Gastroesophageal sphincter (tissue), 4 donors: ENCODE measurements around the gene VAMP4. TPM values are rescaled to one million over a fixed set of nuclear protein-coding genes. Genes with fewer than 3 reads are reported as not detected.

Source experiments
- ATAC-seq: fragments of 150-250 bp; one replicate; pipeline ENCODE4 v1.9.1; 2016; ENCODE audit warnings: mild to moderate bottlenecking, moderate library complexity
- H3K27ac ChIP-seq, 4 donors: fragments of 200-600 bp; sonication (generic) in 3 of 4; 1 replicate in 3 of 4; 2 replicates in 1 of 4; pipeline ENCODE4 v1.5.1; 2016 to 2019
- H3K27me3 ChIP-seq: fragments of 200-600 bp; sonication (generic); one replicate; pipeline ENCODE4 v1.5.1; 2019
- H3K36me3 ChIP-seq, 2 donors: fragments of 200-600 bp; sonication (generic); one replicate each; pipeline ENCODE4 v1.5.1; 2019; ENCODE audit warnings: control low read depth in 1 of 2
- H3K4me1 ChIP-seq, 3 donors: fragments of 200-600 bp; sonication (generic); 1 replicate in 2 of 3; 2 replicates in 1 of 3; pipeline ENCODE4 v1.5.1; 2016 to 2019; ENCODE audit warnings: control low read depth in 2 of 3
- H3K4me3 ChIP-seq, 2 donors: fragments of 200-600 bp; sonication (generic); one replicate each; pipeline ENCODE4 v1.5.1; 2019; ENCODE audit warnings: mild to moderate bottlenecking in 1 of 2, moderate library complexity in 1 of 2
- H3K9me3 ChIP-seq, 3 donors: fragments of 200-600 bp; sonication (generic); one replicate each; pipeline ENCODE4 v1.5.1; 2017 to 2019; ENCODE audit warnings: control low read depth in 2 of 3
- EP300 ChIP-seq: sonication (generic); formaldehyde crosslinking; IDR thresholded peaks from one replicate; pipeline ENCODE4 v1.6.1; 2017; ENCODE audit warnings: antibody characterized with exemption, mild to moderate bottlenecking
- POLR2A ChIP-seq, 2 donors: fragments of 450-650 bp; IDR thresholded peaks; one replicate each; pipeline ENCODE4 v1.6.1; 2017; ENCODE audit warnings: antibody characterized with exemption in 2 of 2, mild to moderate bottlenecking in 2 of 2, moderate library complexity in 1 of 2
- POLR2AphosphoS5 ChIP-seq: sonication (generic); formaldehyde crosslinking; IDR thresholded peaks from one replicate; pipeline ENCODE4 v1.6.1; 2017; ENCODE audit warnings: antibody characterized with exemption
- WGBS, 2 donors: methylation state at CpG; one replicate each; pipeline ENCODE4 v1.1.5; 2018; ENCODE audit warnings: low coverage in 1 of 2; 5-methylcytosine and 5-hydroxymethylcytosine counted together
- total RNA-seq, 4 donors: library from RNA; depleted of rRNA; stranded (reverse); fragments of >200 nt; gene quantifications; one replicate each; pipeline ENCODE4 v1.1.0, GENCODE V29; 2016
- TF ChIP-seq, protein P1 (sequence below), 4 experiments: fragments of 200-600 bp in 2 of 4; fragments of 450-650 bp in 2 of 4; sonication (generic) in 1 of 4; IDR thresholded peaks; one replicate each; pipeline ENCODE4 v1.5.1; 2017 to 2019; ENCODE audit warnings: antibody characterized with exemption in 4 of 4, mild to moderate bottlenecking in 2 of 4, moderate library complexity in 2 of 4

Gene VAMP4
- total RNA-seq, 4 donors from 2014 or later = 16.3 to 37.5 (median 20.0) TPM

DNA sequence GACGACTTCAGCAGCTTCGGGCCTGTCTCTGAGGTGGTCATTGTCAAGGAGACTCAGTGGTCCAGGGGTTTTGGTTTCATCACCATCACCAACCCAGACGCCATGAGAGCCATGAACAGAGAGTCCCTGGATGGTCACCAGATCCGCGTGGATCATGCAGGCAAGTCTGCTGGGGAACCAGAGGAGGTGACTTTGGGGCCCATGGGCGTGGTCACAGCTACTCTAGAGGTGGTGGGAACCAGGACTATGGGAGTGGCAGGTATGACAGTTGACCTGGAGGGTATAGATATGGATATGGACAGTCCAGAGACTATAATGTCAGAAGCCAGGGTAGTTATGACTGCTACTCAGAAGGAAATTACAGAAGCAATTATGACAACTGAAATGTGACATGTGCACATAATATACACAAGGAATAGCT is 20.3 kb upstream of the VAMP4 start:
- no peaks in the 10 kb centered on the region for H3K36me3 ChIP-seq
- WGBS, 2 donors = 93% methylated on average over 2 of the region's 6 CpGs; no CpG with 5 or more reads in 1 of the 2 donors
- peaks cover 0 to 4% (median 0%) of the 10 kb centered on the region in 3 donors for H3K4me1 ChIP-seq
- H3K27ac ChIP-seq = no peak overlapping the region
- TF ChIP-seq POLR2A (IDR thresholded peaks at IDR 0.05) = no peak
- TF ChIP-seq POLR2AphosphoS5 = no peak
- TF ChIP-seq, protein P1, sequence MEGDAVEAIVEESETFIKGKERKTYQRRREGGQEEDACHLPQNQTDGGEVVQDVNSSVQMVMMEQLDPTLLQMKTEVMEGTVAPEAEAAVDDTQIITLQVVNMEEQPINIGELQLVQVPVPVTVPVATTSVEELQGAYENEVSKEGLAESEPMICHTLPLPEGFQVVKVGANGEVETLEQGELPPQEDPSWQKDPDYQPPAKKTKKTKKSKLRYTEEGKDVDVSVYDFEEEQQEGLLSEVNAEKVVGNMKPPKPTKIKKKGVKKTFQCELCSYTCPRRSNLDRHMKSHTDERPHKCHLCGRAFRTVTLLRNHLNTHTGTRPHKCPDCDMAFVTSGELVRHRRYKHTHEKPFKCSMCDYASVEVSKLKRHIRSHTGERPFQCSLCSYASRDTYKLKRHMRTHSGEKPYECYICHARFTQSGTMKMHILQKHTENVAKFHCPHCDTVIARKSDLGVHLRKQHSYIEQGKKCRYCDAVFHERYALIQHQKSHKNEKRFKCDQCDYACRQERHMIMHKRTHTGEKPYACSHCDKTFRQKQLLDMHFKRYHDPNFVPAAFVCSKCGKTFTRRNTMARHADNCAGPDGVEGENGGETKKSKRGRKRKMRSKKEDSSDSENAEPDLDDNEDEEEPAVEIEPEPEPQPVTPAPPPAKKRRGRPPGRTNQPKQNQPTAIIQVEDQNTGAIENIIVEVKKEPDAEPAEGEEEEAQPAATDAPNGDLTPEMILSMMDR (IDR thresholded peaks at IDR 0.05) = no peak
- no peak for TF ChIP-seq EP300
- H3K27me3 ChIP-seq = no peaks in the 10 kb centered on the region
- no peaks in the 10 kb centered on the region for H3K9me3 ChIP-seq
- no peak for ATAC-seq
- H3K4me3 ChIP-seq = no peak overlapping the region

DNA sequence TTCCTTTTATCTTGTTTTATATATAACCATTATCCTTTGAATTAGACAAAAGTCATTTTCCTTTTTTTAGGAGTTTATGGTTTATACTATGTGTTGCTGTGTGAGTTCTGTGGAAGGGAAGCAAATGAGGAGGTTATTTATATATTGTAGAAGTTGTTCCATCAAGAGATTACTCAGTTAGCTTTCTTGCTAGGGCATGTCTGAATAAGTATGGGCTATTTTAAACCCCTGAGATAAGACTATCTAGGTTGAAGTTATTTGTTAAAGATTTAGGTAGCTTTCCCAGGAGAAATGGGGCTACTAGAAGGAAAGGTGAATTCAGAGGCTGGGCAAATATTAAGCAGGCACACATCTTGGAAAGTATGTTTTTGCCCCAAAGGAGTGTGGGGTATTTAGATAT is 16.1 kb upstream of the VAMP4 start:
- Histone ChIP-seq H3K27me3 (no peaks in the 10 kb centered on the region), H3K27ac (no peak overlapping the region), H3K36me3 (no peaks in the 10 kb centered on the region), H3K4me3 (no peak overlapping the region), H3K9me3 (no peaks in the 10 kb centered on the region), H3K4me1 (peaks cover 0 to 24% (median 0%) of the 10 kb centered on the region in 3 donors)
- no peak for ATAC-seq
- TF ChIP-seq POLR2A (IDR thresholded peaks at IDR 0.05) = no peak

DNA sequence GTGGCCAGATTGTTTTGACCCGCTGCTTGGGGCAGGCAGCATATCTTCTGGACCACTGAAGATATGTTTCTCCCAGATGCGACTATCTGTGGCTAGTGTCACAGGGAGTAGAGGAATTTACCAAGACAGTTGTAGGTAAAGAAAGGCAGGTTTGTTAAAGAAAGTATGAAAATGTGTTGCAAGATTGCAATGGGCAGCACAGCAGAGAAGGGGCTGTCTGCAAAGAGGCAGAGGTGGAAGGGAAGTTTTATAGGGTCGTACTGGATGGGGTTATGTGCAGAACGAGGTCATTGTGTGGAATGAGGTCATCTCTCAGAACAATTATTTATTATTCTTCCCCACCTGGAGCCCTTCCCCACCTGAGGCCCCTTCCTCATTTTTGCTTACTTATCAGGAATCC is 15.0 kb upstream of the VAMP4 start:
- Histone ChIP-seq H3K27me3 (no peaks in the 10 kb centered on the region), H3K27ac (no peak overlapping the region), H3K4me1 (peaks cover 0 to 24% (median 0%) of the 10 kb centered on the region in 3 donors), H3K36me3 (no peaks in the 10 kb centered on the region), H3K4me3 (no peak overlapping the region), H3K9me3 (no peaks in the 10 kb centered on the region)
- TF ChIP-seq, protein P1 (IDR thresholded peaks at IDR 0.05) = no peak
- TF ChIP-seq EP300 = no peak
- TF ChIP-seq POLR2A (IDR thresholded peaks at IDR 0.05) = no peak
- TF ChIP-seq POLR2AphosphoS5 = no peak
- 79 to 89% methylated on average over 3 to 4 of the region's 4 CpGs for WGBS, 2 donors
- no peak for ATAC-seq

DNA sequence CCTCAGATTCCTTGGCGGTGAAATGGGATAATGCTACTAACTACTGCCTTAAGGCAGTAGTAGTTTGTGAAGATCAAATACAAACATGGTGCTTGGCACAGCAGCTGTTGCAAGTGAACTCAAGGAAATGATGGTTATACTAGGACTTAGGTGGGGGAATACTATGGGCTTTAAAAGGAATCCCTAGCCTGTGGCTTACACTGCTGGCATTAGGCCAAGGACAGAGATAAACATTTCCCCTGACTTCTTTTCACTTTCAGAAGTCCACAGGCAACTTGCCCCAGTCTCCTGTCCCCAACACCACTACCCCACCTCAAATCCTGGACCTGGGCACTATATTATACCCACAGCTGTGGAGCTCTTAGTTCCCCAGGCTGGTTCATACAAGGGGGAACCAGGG is 13.1 kb upstream of the VAMP4 start:
- TF ChIP-seq, protein P1 (IDR thresholded peaks at IDR 0.05) = no peak
- no peak for TF ChIP-seq EP300
- no peak for TF ChIP-seq POLR2AphosphoS5
- no peak for TF ChIP-seq POLR2A (IDR thresholded peaks at IDR 0.05)
- no peaks in the 10 kb centered on the region for H3K9me3 ChIP-seq
- H3K4me1 ChIP-seq = peaks cover 0 to 24% (median 0%) of the 10 kb centered on the region in 3 donors
- no peak overlapping the region for H3K4me3 ChIP-seq
- 78 to 100% methylated on average over 1 of the region's 1 CpG for WGBS, 2 donors
- no peaks in the 10 kb centered on the region for H3K36me3 ChIP-seq
- no peaks in the 10 kb centered on the region for H3K27me3 ChIP-seq
- H3K27ac ChIP-seq = peak overlapping the region in 2 of 4 donors; percentile 40 to 62
- ATAC-seq = no peak

DNA sequence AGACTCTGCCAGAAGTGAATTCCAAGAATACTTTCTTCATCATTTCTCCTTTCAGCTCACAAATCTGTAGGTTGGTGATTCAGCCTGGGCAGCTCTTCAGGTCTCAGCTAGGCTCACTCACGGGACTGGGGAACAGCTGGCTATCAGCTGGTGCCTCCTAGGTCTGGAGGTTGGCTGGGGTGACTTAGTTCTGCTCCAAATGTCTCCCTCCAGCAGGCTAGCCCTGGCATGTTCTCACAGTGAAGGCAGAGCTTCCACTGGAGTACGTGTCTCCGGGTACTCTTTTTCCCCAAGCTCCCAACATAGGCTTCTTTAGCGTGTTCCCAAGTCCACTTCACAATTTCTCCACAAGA is 12.5 kb upstream of the VAMP4 start:
- H3K4me3 ChIP-seq = no peak overlapping the region
- no peaks in the 10 kb centered on the region for H3K36me3 ChIP-seq
- peak; percentile 50 for ATAC-seq
- no peak for TF ChIP-seq EP300
- TF ChIP-seq, protein P1 (IDR thresholded peaks at IDR 0.05) = no peak
- no peak for TF ChIP-seq POLR2A (IDR thresholded peaks at IDR 0.05)
- TF ChIP-seq POLR2AphosphoS5 = no peak
- no peaks in the 10 kb centered on the region for H3K27me3 ChIP-seq
- H3K4me1 ChIP-seq = peaks cover 0 to 24% (median 0%) of the 10 kb centered on the region in 3 donors
- H3K27ac ChIP-seq = peak overlapping the region in 3 of 4 donors; percentile 38 to 62 (median 40)
- no peaks in the 10 kb centered on the region for H3K9me3 ChIP-seq
- 62 to 100% methylated on average over 2 of the region's 4 CpGs for WGBS, 2 donors
